Vagina (tissue), 2 donors: Measurements from ENCODE around the gene CAPZA1. TPM values are rescaled to one million over a fixed set of nuclear protein-coding genes. Genes with fewer than 3 reads are reported as not detected.

ENCODE experiments used
- DNase-seq, 2 donors: peaks; one replicate each; pipeline ENCODE4 v3.0.0-alpha.2; 2017; ENCODE audit errors: extremely low spot score in 2 of 2
- H3K27ac ChIP-seq: fragments of 200-600 bp; sonication (generic); one replicate; pipeline ENCODE4 v1.5.1; 2019
- H3K27me3 ChIP-seq: fragments of 200-600 bp; sonication (generic); one replicate; pipeline ENCODE4 v1.5.1; 2019
- H3K36me3 ChIP-seq, 2 donors: fragments of 200-600 bp; sonication (generic); one replicate each; pipeline ENCODE4 v1.5.1; 2017 to 2019
- H3K4me1 ChIP-seq: fragments of 200-600 bp; sonication (generic); one replicate; pipeline ENCODE4 v1.5.1; 2019
- H3K4me3 ChIP-seq, 2 donors: fragments of 200-600 bp; sonication (generic); 1 replicate in 1 of 2; 2 replicates in 1 of 2; pipeline ENCODE4 v1.5.1; 2016 to 2019
- H3K9me3 ChIP-seq: fragments of 200-600 bp; sonication (generic); one replicate; pipeline ENCODE4 v1.5.1; 2019
- POLR2A ChIP-seq, 2 donors: fragments of 450-650 bp; IDR thresholded peaks; one replicate each; pipeline ENCODE4 v1.6.1; 2017; ENCODE audit warnings: antibody characterized with exemption in 2 of 2, mild to moderate bottlenecking in 2 of 2, moderate library complexity in 2 of 2
- POLR2AphosphoS5 ChIP-seq, 2 donors: sonication (generic); formaldehyde crosslinking; IDR thresholded peaks; one replicate each; pipeline ENCODE4 v1.9.0; 2017; ENCODE audit warnings: antibody characterized with exemption in 2 of 2, mild to moderate bottlenecking in 2 of 2, low read depth in 1 of 2; ENCODE audit not compliant: insufficient read depth in 1 of 2
- intact Hi-C: fragments of 100-400 bp; cut with DNase I; formaldehyde crosslinking; loops from one replicate; pipeline ENCODE4 v1.15.1; 2023
- total RNA-seq: library from RNA; depleted of rRNA; stranded (reverse); fragments of >200 nt; gene quantifications from one replicate; pipeline ENCODE4 v1.2.3, GENCODE V29; 2016
- TF ChIP-seq, protein P1 (sequence below), 3 experiments: fragments of 450-650 bp in 2 of 3; fragments of 200-600 bp in 1 of 3; sonication (generic) in 1 of 3; IDR thresholded peaks; one replicate each; pipeline ENCODE4 v1.5.1; 2017 to 2019; ENCODE audit warnings: antibody characterized with exemption in 3 of 3, mild to moderate bottlenecking in 2 of 3, moderate library complexity in 2 of 3

CAPZA1 gene
- total RNA-seq, 1 donor from 2014 or later = 126 TPM

DNA sequence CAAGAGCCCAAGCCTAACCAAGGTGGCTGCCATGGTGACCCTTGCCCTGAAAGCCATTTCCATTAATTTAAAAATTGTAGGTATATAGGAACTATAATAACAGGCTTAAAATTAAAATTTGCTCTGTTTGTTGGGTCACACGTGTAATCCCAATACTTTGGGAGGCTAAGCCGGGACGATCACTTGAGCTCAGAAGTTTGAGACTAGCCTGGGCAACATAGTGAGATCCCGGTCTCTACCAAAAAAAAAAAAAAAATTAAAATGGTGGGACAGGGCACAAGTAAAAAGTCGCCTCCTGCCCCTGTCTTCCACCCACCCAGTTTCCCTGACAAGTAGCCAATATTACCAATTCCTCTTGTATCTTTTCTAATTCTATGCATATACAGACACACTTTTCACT is 6.6 kb downstream of the CAPZA1 start:
- peaks cover 91% of the 10 kb centered on the region for H3K4me1 ChIP-seq
- TF ChIP-seq, protein P1, sequence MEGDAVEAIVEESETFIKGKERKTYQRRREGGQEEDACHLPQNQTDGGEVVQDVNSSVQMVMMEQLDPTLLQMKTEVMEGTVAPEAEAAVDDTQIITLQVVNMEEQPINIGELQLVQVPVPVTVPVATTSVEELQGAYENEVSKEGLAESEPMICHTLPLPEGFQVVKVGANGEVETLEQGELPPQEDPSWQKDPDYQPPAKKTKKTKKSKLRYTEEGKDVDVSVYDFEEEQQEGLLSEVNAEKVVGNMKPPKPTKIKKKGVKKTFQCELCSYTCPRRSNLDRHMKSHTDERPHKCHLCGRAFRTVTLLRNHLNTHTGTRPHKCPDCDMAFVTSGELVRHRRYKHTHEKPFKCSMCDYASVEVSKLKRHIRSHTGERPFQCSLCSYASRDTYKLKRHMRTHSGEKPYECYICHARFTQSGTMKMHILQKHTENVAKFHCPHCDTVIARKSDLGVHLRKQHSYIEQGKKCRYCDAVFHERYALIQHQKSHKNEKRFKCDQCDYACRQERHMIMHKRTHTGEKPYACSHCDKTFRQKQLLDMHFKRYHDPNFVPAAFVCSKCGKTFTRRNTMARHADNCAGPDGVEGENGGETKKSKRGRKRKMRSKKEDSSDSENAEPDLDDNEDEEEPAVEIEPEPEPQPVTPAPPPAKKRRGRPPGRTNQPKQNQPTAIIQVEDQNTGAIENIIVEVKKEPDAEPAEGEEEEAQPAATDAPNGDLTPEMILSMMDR (IDR thresholded peaks at IDR 0.05) = no peak
- no peak for TF ChIP-seq POLR2A (IDR thresholded peaks at IDR 0.05)
- TF ChIP-seq POLR2AphosphoS5 (IDR thresholded peaks at IDR 0.05; ENCODE audit: insufficient read depth in 1 of 2, low read depth in 1 of 2) = no peak
- no peak overlapping the region for H3K27ac ChIP-seq
- no peak overlapping the region for H3K4me3 ChIP-seq
- H3K36me3 ChIP-seq = no peaks in the 10 kb centered on the region
- H3K9me3 ChIP-seq = no peaks in the 10 kb centered on the region
- no peaks in the 10 kb centered on the region for H3K27me3 ChIP-seq
- intact Hi-C loops = no loop called here
- DNase-seq = no peak

DNA sequence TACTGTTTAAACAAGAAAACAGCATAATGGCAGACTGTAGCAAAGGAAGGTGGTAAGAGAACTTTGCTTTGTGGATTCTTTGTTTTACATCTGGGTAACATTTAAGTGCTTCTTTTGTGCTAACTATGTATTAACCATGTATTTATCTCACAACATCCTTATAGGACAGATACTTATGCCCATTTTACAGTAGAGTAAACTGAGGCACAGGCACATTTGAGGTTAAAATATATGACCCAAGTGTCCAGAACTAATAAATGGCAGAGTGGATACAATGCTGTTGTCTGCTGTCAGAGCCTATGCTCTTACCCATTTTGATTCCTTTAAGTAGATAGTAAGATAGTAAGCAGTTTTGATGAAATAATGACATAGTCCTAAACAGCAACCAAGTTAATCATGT is 7.3 kb downstream of the CAPZA1 start:
- Histone ChIP-seq H3K36me3 (no peaks in the 10 kb centered on the region), H3K4me3 (no peak overlapping the region), H3K4me1 (peaks cover 91% of the 10 kb centered on the region), H3K9me3 (no peaks in the 10 kb centered on the region), H3K27ac (no peak overlapping the region), H3K27me3 (no peaks in the 10 kb centered on the region)
- intact Hi-C loops = no loop called here
- no peak for DNase-seq
- TF ChIP-seq POLR2AphosphoS5 (IDR thresholded peaks at IDR 0.05; ENCODE audit: insufficient read depth in 1 of 2, low read depth in 1 of 2) (no peak), POLR2A (IDR thresholded peaks at IDR 0.05) (no peak)
- TF ChIP-seq, protein P1 (IDR thresholded peaks at IDR 0.05) = no peak

DNA sequence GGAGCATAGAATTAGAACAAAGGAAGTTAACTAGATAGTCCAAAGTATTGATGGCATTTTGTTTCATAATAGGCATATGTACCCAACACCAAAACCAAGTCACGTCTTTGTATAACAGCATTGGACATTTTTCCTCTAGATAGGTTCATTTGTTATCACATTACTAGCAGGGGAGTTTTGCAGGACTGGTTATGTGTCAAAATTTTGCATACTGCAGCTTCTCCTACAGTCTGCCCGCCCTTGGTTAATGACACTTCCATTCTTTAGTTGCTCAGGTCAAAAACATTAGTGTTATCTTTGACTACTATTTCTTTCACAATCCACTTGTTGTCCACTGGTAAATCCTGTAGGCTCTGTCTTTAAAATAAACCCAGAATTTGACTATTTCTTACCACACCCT is 8.9 kb downstream of the CAPZA1 start:
- DNase-seq = no peak
- Histone ChIP-seq H3K4me1 (peaks cover 84% of the 10 kb centered on the region), H3K4me3 (no peak overlapping the region), H3K36me3 (no peaks in the 10 kb centered on the region), H3K27me3 (no peaks in the 10 kb centered on the region), H3K9me3 (no peaks in the 10 kb centered on the region), H3K27ac (no peak overlapping the region)
- intact Hi-C loops = no loop called here
- no peak for TF ChIP-seq POLR2AphosphoS5 (IDR thresholded peaks at IDR 0.05; ENCODE audit: insufficient read depth in 1 of 2, low read depth in 1 of 2)
- TF ChIP-seq, protein P1 (IDR thresholded peaks at IDR 0.05) = no peak
- no peak for TF ChIP-seq POLR2A (IDR thresholded peaks at IDR 0.05)

DNA sequence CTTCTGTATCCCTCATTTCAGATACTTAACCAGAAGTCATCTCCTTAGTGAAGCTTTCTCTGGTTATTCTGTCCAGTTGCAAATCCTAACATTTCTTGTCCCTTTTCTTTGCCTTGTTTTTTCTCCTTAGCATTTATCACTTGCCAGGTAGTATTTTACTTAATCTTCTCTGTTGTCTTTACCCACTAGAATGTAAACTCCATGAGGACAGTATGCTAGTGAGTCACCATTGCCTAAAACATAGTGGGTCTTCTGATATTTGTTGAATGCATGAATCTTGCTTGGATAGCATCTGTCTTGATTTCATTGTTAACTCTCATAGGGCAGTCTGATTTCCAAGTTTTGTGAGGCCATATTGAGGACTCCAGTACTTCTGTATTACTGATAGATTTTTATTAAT is 9.6 kb downstream of the CAPZA1 start:
- Histone ChIP-seq H3K4me3 (no peak overlapping the region), H3K27me3 (no peaks in the 10 kb centered on the region), H3K27ac (no peak overlapping the region), H3K36me3 (no peaks in the 10 kb centered on the region), H3K9me3 (no peaks in the 10 kb centered on the region), H3K4me1 (peaks cover 77% of the 10 kb centered on the region)
- intact Hi-C loops = no loop called here
- DNase-seq = no peak
- TF ChIP-seq, protein P1 (IDR thresholded peaks at IDR 0.05) = no peak
- TF ChIP-seq POLR2A (IDR thresholded peaks at IDR 0.05) (no peak), POLR2AphosphoS5 (IDR thresholded peaks at IDR 0.05; ENCODE audit: insufficient read depth in 1 of 2, low read depth in 1 of 2) (no peak)

DNA sequence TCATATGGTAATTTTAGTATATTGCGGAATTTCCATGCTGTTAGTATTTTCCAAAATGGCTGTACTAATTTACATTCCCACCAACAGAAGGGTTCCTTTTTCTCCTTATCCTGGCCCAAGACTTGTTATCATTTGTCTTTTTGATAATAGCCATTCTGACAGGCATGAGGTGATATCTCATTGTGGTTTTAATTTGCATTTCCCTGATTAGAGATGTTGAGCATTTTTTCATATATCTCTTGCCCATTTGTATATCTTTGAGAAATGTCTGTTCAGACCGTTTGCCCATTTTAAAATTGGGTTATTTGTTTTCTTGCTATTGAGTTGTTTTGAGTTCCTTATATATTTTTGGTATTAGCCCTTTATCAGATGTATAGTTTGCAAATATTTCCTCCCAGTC is 14.0 kb downstream of the CAPZA1 start:
- Histone ChIP-seq H3K4me3 (no peak overlapping the region), H3K27ac (no peak overlapping the region), H3K9me3 (no peaks in the 10 kb centered on the region), H3K4me1 (peaks cover 75% of the 10 kb centered on the region), H3K27me3 (no peaks in the 10 kb centered on the region), H3K36me3 (no peaks in the 10 kb centered on the region)
- DNase-seq = no peak
- intact Hi-C loops = no loop called here
- TF ChIP-seq POLR2AphosphoS5 (IDR thresholded peaks at IDR 0.05; ENCODE audit: insufficient read depth in 1 of 2, low read depth in 1 of 2) (no peak), POLR2A (IDR thresholded peaks at IDR 0.05) (no peak)
- TF ChIP-seq, protein P1 (IDR thresholded peaks at IDR 0.05) = no peak
